Measurements from ENCODE around the gene THSD4.
A peak's percentile ranks its signal among the peaks of the same experiment; 100 is the strongest.

THSD4 gene

DNA sequence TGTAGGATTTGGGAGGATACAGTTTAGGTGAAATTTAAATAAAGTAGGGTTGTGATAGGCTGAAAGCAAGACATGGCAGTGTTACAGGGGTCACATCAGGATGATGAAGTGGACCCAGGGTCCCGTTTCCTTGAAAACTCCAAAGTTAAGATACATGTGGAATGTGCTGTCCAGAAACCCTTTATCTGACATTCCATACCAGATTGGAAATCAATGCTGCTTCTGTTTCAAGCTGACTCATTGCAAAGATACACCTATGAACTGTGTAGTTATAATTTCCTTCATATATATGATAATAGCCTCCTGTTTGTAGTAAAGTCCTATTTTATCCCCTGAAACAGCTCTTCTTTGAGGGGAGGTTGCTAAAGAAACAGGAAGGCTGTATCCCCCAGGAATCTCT lies 624.1 kb downstream of the THSD4 start:
- no peak for DNase-seq

GRCh38 chr15:71742964-71743363 lies 627.7 kb downstream of the THSD4 start:
- no peak for DNase-seq

- peak; percentile 69 for DNase-seq
Measured at GRCh38 chr15:71743861-71744382, 628.7 kb downstream of the THSD4 start.

DNA sequence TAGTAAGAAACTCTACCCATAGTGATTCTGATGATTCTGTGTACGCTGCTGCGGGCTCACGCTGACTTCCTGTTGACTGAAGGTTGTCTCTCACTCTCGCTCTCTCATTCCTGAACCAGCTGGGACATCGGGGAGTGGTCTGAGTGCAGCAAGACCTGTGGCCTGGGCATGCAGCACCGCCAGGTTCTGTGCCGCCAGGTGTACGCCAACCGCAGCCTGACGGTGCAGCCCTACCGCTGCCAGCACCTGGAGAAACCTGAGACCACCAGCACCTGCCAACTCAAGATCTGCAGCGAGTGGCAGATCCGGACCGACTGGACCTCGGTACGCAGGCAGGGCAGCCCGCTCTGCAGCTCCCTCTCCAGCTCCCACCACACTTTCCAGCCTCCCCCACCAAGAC lies 631.4 kb downstream of the THSD4 start:
- no peak for DNase-seq

DNA sequence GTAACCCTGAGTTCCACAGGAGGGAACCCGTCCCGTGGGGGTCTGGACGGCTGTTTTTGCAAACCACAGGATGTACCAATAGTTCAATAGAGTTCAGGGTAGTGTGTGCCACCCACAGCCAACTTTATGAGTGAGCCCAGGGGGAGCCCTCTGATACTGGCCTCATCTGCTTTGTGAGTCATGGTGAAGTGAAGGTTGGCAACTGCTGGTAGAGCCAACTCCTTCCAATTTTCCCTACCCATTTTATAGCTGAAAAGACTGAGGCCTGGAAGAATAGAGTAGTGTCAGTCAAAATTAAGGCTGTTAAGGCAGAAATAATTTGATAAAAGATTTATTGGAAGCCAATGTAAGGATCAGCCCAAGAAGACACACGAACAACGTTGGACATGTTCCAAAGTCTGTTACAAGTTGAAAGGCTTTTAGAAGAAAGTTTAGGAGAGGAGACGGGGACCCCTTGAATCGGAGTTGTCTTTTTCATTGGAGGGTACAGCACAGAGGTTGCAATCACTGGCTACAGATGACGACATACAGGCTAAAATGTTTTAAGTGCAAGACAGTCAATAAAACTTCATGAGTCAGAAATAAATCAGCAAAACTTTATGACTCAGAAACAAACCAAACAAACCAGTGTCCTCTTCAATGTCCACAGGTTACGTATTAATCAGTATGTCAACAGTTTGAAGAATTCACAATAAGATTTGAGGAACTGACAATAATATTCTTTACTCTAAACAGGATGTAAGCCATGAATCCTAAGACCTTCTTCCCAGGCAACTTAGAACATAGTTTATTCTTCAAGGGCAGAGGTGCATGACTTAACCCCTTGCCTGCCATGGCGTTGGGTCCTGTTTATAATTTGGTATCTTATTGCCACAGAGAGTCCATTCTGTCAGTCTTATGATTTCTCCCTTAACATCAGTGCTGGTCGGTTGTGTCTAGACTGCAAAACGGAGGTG lies 632.1 kb downstream of the THSD4 start:
- no peak for DNase-seq

- no peak for DNase-seq
Measured at GRCh38 chr15:71748293-71748718, 633.0 kb downstream of the THSD4 start.

GRCh38 chr15:71749500-71749899 lies 634.2 kb downstream of the THSD4 start:
- DNase-seq: no peak

GRCh38 chr15:71752128-71752527 lies 636.9 kb downstream of the THSD4 start:
- DNase-seq: no peak

DNA sequence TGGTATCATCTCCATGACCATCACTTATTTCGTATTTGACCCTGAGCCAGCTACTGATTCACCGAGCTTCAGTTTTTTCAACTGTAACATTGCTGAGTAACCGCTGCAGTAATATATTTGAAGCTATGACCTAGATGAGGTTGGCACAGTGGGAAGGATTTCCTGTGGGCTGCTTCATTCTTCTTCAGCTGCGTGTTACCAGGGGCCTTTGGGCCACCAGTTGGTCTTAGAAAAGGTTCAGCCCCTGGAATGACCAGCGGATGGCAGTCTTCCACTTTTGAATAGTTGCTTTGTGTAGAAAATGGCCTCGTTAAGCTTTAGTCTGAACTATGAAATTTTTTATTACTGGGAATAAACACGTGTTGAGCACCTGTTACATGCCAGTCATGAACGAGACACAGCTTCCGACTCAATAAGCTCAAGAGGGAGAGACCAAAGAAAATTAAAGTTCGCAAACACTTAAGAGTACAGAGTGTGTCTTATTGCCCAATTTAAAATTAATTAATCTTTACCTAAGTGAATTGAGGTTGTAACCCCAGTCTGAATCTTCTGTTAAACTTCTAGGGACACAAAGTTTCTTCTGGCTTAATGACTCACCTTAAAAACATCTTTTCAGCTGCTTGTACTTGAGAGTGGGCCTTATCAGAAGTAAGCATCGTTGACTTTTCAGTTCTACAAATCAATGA lies 637.5 kb downstream of the THSD4 start:
- DNase-seq: peak; percentile 59

- no peak for DNase-seq
Measured at GRCh38 chr15:71753346-71753745, 638.1 kb downstream of the THSD4 start.

- DNase-seq: no peak
Measured at GRCh38 chr15:71754660-71755059, 639.4 kb downstream of the THSD4 start.

DNA sequence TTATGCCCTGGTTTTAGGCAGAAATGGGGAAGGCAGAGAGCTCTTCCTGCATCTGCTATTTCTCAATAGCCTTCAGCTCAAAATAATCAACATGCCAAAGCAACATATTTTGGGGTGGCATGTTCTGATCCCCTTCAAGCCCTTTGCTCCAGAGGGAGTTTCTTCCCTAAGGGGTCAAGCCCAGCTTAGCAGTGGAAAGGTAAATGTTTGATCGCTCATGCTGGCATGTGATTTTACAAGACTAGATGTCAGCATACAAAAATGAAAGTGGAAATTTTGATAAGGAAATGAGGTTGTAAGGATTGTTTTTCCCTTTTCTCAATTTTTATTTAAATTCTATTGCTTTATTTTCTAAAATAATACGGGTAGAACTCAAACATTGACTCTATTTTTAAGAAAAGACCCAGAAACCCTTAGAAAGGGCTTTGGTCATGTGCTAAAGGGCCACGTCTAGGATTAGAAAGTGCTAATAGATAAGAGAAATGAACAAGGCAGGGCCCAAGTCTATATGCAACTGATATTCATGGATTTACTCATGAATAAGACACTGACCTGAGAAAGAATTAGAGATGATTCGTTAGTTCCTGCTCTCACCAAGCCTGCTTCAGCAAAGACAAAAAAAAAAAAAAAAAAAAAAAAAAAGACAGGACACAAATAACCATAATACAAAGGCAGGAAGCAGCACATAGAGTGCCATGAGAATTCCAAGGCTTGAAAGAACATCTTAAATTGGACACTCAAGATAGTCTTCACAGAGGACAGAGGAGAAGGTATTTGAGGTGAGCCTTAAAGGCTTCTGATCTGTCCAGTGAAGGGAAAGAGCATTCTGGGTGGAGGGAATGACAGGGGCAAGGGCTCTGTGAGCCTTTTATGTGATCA lies 640.1 kb downstream of the THSD4 start:
- DNase-seq: no peak

DNA sequence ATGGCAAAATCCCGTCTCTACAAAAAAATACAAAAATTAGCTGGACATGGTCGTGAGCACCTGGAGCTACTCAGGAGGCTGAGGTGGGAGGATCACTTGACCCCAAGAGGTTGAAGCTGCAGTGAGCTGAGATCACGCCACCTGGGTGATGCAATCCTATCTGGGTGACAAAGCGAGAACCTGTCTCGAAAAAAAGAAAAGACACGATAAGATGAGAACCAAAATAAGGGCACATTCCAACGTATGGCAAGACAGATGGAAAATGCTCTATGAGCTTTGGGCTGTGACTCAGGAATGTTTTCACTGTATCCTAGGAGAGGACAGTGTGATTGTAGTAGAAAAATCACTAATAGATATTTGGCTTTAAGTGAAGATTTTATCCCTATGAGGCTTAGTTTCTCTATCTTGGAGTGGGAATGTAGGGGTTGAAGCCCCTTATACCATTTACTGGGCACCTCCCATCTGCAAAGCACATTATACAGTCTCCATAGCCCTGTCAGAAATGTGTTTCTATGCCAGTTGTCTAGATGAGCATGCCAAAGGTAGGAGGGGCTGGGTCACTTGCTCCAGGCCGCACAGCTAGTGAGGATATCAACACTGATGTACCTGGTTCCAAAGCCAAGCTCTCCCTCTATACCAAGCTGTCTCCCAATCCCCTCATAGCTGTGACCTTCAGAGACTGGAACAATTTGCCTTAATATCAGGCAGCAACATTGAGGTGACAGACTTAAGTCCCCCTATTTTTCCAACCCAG lies 641.5 kb downstream of the THSD4 start:
- DNase-seq: no peak

DNA sequence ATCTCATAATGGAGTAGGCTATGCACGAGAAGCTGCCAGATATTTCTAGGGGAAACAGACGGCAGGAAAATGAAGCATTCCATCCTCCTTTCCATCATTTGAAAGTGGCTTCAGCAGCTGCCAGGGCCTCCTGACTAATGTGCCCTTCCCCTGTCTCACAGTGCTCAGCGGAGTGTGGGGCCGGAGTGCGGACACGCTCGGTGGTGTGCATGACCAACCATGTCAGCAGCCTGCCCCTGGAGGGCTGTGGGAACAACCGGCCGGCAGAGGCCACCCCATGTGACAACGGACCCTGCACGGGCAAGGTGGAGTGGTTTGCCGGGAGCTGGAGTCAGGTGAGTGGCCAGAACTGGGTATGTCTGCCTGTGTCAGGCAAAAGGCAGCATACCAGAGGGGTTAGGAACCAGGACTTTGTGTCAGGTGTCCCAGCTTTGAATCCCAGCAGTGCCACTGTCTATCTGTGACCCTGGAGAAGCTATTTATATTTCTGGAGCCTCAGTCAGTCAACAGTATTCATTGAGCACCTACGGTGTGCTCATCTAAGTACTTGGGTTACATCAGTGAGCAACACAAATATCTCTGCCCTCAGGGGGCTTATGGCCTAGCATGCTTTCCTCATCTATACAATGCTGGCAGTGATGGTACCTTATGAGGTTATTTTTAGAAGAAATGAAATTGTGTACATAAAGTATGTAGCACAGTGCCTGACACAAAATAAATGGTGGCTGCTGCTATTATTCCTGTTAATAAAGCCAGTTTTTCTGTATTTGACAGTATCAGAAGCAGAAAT lies 642.7 kb downstream of the THSD4 start:
- DNase-seq: no peak

- no peak for DNase-seq
Measured at GRCh38 chr15:71758711-71759110, 643.4 kb downstream of the THSD4 start.

DNA sequence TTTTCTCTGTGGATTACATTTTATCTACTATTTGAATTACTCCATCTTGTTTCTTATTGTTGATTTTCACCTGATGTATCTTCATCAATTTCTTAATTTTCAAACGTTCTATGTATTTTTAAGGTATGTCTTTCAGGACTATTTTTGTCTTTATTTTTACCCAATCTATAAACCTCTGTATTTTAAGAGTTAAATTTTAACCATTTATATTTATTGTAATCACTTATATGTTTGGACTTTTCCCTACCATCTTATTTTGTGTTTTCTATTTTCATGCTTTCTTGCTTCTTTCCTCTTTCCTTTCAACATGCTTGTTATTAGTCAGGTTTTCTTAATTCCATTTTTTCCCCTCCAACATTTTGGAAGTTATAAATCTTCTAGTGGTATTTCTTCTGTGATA lies 645.6 kb downstream of the THSD4 start:
- no peak for DNase-seq

- DNase-seq: peak; percentile 22
Measured at GRCh38 chr15:71761649-71762048, 646.4 kb downstream of the THSD4 start.

DNA sequence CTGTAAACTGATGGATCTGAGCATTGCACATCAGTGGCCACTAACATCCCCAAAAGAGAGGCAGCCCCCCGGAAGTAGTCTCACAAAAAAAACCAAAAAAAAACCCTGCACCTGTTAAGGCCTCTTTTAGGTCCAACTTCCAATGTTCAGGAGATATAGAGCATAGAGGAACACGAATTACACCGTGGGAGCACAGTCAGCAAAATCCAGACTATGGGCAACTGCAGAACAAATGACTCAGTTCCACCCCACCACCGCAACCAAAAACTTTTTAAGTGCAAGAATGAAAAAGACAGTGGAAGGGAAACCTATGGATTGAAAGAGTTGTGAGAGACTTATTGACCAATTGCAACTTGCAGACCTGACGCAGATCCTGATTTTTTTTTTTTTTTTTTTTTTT lies 652.9 kb downstream of the THSD4 start:
- no peak for DNase-seq

DNA sequence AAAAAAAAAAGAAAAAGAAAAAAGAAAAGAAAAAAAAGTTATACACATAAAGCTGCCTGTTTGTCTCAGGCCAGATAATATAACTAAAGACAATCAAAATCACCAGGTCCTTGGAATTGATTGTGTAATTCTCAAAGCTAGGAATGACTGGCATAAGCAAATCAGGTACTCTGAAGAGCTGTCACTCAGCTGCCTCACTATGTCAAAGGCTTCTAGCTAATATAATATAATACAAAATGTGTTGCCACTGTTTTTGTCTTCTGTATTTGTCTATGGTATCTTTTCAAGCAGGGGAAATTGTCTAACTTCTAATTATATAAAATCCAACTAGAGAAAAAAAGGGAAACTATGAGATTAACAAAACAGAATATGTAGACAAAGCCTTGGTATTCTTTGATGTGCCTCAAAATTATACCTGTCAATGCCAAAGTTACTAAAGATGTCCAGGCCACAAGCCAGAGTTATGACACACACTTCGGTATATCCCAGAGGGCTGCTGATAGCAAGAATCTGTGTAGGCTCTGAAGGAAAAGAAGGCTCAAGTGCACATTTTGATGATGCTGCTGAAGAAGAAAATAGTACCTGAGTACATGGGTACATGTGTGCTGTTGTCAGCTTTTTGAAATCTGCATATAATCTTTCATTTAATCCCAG lies 658.1 kb downstream of the THSD4 start:
- DNase-seq: no peak

DNA sequence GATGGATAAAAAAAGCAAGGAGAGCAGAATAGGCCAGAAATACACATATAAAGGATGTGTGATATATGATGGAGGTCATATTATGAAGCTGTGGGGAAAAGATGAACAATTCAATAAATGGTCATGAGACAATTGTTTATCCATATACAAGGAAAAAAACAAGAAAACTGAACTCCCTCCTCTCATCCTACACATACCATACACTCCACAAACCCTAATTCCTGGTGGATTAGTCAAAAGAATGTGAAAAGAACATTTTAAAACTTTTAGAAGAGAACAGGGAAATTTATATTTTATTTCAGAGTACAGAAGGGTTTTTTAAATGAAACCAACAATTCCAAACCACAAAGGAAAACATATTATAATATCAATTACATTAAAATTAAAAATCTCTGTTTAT lies 660.6 kb downstream of the THSD4 start:
- DNase-seq: no peak

DNA sequence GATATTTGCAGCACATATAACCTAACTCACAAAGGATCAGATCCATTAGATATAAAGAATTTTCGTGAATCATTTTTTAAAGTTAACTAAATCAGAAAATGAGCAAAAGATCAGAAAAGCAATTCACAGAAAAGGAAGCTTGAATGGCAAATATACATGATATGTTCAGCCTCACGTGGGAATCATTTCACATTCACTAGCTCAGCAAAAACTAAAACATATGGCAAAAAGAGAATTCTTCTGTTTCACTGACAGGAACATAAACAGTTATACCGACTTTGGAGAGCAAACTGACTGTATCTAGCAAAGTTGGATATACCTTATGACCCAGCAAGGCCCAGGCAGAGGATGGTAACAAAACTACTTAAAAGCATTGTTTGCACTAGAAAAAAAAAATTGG lies 661.0 kb downstream of the THSD4 start:
- DNase-seq: no peak

All from activated CD4-positive, alpha-beta T cell treated with anti-CD3 and anti-CD28 coated beads, Interleukin-10, Interleukin-2, amounts not matched to agents 100 ng/mL and 50 ng/mL, durations not matched to agents 16 hours and 8 hours (primary cell).